Coronary artery (tissue), 2 donors: ENCODE measurements around the gene PER2.

ENCODE experiments used
- DNase-seq: peaks from one replicate; pipeline ENCODE4 v3.0.0-alpha.2; 2017; ENCODE audit warnings: low spot score
- H3K27ac ChIP-seq, 2 donors: fragments of 200-600 bp; sonication (generic); one replicate each; pipeline ENCODE4 v1.5.1; 2016 to 2019
- H3K4me3 ChIP-seq: fragments of 200-600 bp; sonication (generic); 2 replicates; pipeline ENCODE4 v1.5.1; 2016; ENCODE audit warnings: mild to moderate bottlenecking, moderate library complexity
- CTCF ChIP-seq: fragments of 200-600 bp; sonication (generic); IDR thresholded peaks from one replicate; pipeline ENCODE4 v1.5.1; 2019; ENCODE audit warnings: antibody characterized with exemption

Gene PER2

DNA sequence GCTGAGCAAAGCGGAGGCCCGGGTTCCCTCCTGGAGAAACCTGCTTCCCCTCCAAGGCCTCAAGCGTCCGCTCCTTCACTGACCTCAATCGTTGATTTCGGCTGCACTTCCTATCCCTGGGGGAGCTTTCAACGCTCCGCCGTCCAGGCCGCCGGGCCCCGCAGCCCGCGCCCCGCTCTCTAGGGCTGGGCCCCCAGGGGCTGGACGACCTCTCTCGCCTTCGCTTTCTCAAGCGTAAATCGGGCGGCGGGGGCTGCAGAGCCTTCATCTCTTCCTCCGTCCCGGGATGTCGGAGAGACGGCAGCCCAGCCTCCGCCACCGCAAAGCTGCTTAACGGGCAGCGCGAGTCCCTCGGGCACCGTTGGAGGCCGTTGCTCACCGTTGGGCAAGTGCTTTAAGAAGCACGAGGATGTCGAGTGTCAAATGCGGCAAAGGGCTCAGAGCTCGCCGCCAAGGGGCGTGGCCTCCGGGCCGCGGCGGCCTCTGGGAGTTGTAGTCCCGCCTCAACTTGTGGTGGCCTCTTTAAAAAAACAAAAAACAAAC lies 57.1 kb downstream of the PER2 start:
- peak; percentile 86 for DNase-seq
- TF ChIP-seq CTCF: no peak
- Histone ChIP-seq H3K4me3 (peak overlapping the region; percentile 72), H3K27ac (no peak overlapping the region)

GRCh38 chr2:238230699-238231098 lies 57.7 kb downstream of the PER2 start:
- DNase-seq: no peak
- TF ChIP-seq CTCF: no peak
- peak overlapping the region; percentile 72 for H3K4me3 ChIP-seq
- H3K27ac ChIP-seq: no peak overlapping the region

DNA sequence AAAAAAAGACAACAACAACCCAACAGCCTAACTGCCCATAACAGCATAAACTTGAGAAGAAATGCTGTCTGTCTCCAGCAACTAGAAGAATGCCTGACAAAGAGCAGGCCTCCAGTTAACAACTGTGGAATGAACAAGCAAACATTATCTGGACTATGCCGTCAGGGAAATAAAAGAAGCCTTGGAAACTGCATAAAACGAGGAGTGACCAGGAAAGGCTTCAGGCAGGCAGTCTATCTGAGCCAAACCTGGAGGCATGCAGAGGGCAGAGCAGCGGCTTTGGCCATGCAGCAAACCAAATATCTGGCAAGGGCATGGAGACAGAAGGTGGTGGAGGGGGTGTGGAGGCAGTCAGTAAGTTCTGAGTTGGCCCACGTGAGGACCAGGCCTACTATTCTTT lies 59.7 kb downstream of the PER2 start:
- H3K27ac ChIP-seq: peak overlapping the region in 1 of 2 donors; percentile 18
- no peak for DNase-seq
- TF ChIP-seq CTCF: no peak
- no peak overlapping the region for H3K4me3 ChIP-seq

- H3K4me3 ChIP-seq: no peak overlapping the region
- TF ChIP-seq CTCF: no peak
- H3K27ac ChIP-seq: no peak overlapping the region
- no peak for DNase-seq
Measured at GRCh38 chr2:238227587-238228032, 60.8 kb downstream of the PER2 start.

DNA sequence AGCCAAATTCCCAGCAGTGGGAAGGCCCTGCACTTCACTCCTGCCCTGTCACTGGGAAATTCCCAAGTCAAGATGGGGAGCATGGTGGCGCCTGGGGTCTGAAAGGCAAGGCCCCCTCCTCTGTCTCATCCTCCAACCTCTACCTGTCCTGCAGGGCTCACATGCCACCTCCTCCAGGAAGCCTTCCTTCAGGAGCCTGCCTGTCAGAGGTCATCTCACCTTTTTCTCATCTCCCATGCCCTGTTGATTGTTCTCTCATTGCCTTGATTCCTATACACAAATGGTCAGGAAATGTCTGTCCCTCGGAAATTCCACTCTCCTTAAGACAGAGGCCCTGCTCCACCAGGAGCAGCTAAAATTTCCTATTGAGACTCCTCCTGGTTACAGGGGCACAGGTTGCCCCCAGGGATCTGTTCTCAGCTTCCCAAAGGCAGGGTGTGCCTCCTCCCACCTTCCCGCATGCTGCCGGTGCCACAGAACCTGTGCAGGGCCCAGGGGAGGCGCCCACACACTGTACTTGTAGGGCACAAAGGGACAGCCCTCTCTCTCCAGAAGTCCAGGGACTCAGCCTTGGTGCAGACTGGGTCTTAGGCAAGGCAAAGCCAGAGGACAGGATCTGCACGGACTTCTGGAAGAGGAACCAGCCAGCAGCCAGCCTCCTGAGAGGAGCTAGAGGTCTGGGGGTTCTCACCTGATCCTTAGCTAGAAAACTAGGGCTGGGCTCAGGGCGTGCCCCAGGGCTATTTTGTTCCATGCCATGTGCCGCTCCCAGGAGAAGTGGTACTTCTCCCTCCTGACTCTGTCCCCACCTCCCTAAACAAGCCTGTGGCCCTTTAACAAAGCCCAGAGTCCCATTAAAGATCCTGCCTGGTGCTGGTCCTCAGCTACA lies 61.5 kb downstream of the PER2 start:
- no peak for DNase-seq
- TF ChIP-seq CTCF: no peak
- no peak overlapping the region for H3K27ac ChIP-seq
- no peak overlapping the region for H3K4me3 ChIP-seq

DNA sequence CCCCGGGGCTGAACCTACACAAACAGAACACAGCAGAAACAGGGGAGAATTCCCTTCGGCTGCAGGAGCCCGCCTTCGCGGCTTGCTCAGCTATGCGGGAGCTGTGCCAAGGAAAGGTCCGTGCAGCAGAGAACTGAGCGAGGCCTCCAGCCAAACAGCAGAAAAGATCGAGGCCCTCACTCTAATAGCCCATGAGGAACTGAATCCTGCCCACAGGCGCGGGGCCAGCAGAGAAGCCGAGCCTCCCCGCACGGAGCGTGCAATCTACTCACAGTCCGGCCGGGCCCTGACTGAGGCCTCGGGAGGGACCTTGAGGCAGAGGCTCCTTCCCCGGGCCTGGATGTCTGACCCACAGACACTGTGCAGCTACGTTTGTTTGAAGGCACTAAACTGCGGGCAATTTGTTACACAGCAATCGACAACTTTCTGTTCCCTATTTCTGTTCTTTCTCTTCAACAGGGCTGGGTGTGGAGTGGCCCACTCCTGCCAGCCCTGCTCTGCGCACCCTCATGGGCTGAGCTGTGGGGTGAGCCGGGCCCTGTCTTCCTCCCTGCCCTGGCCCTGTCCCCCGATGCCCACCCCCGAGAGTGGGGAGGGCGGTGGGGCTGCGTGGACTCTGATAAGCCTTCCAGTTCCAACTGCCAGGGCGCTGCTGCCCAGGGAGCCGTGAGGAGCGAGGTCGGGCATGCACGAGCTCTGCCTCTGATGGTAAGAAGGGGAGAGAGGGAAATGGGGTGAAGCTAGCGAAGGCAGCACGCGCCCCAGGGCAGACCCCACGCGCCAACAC lies 62.3 kb downstream of the PER2 start:
- no peak for DNase-seq
- no peak for TF ChIP-seq CTCF
- Histone ChIP-seq H3K4me3 (peak overlapping the region; percentile 10), H3K27ac (no peak overlapping the region)
